Measurements from ENCODE around the gene GUSB.

DNA sequence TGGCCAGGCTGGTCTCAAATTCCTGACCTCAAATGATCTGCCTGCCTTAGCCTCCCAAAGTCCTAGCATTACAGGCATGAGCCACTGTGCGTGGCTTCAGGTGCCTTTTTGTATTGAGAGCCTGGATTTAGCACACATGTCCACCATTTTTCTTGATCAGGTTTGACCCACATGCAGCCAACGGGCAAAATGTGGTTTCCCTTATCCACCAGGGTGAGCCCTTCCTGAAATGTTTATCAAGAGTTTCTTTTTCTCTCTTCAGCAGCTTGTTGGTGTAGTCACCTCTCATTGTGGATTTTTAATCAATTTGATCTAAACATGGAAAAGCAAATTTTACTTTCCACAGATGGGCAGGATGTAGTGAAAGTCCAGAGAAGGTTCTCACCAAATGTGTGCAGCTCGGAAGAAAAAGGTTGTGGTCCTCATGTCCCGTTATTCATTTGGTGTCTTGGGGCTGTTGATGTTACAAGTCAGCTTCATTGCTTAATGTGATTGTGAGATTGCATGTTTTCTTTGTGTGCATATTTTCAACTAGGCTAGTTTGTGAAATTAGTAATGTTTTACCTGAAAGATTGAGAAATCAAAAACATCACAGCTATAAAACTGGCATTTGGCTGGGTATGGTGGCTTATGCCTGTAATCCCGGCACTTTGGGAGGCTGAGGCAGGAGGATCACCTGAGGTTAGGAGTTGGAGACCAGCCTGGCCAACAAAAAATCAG is 28.9 kb downstream of the GUSB start:
- TF ChIP-seq CTCF (IDR thresholded peaks at IDR 0.05; ENCODE audit: control extremely low read depth in 1 of 3, insufficient read depth in 1 of 3, low read depth in 1 of 3, low read length in 3 of 3) (no peak), MAX (IDR thresholded peaks at IDR 0.05) (no peak), ZNF274 (IDR thresholded peaks at IDR 0.05; ENCODE audit: borderline replicate concordance, extremely low read depth, low read length) (no peak), POLR2A (IDR thresholded peaks at IDR 0.05; ENCODE audit: control extremely low read depth in 1 of 2, low read depth in 2 of 2, low read length in 2 of 2) (no peak), EP300 (IDR thresholded peaks at IDR 0.05; ENCODE audit: borderline replicate concordance in 1 of 2, low read depth in 2 of 2, low read length in 2 of 2) (no peak), GABPA (IDR thresholded peaks at IDR 0.05; ENCODE audit: borderline replicate concordance, insufficient read depth, low read length) (no peak), RNF2 (IDR thresholded peaks at IDR 0.05; ENCODE audit: borderline replicate concordance, low read depth, low read length, missing control alignments, poor library complexity, severe bottlenecking) (no peak), SIX5 (IDR thresholded peaks at IDR 0.05; ENCODE audit: low read depth, low read length) (no peak)

Measured in H1 (cell line).